ENCODE data around the gene PPP3CA. TPM values are rescaled to one million over a fixed set of nuclear protein-coding genes. Genes with fewer than 3 reads are reported as not detected.
"Not testable (repeated sequence)": the region's sequence is repeated elsewhere in the genome, so short reads cannot be mapped to it uniquely, and the experiment has no call there.

PPP3CA gene
- total RNA-seq, 4 donors from 2014 or later = 38.5 to 46.7 (median 40.6) TPM

GRCh38 chr4:101104312-101105052, 242.8 kb downstream of the PPP3CA start:
- H3K4me3 ChIP-seq (ENCODE audit: low read depth, poor library complexity, severe bottlenecking) = no peak overlapping the region
- 71% methylated on average over 6 of the region's 6 CpGs for WGBS, 2 donors
- intact Hi-C loops (cut with DNase I; ENCODE audit: low total_unique reads) = no loop called here
- TF ChIP-seq, protein P1, sequence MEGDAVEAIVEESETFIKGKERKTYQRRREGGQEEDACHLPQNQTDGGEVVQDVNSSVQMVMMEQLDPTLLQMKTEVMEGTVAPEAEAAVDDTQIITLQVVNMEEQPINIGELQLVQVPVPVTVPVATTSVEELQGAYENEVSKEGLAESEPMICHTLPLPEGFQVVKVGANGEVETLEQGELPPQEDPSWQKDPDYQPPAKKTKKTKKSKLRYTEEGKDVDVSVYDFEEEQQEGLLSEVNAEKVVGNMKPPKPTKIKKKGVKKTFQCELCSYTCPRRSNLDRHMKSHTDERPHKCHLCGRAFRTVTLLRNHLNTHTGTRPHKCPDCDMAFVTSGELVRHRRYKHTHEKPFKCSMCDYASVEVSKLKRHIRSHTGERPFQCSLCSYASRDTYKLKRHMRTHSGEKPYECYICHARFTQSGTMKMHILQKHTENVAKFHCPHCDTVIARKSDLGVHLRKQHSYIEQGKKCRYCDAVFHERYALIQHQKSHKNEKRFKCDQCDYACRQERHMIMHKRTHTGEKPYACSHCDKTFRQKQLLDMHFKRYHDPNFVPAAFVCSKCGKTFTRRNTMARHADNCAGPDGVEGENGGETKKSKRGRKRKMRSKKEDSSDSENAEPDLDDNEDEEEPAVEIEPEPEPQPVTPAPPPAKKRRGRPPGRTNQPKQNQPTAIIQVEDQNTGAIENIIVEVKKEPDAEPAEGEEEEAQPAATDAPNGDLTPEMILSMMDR (IDR thresholded peaks at IDR 0.05) = no peak
- TF ChIP-seq POLR2A (IDR thresholded peaks at IDR 0.05) = no peak
- no peak for DNase-seq (ENCODE audit: low spot score in 2 of 2)

DNA sequence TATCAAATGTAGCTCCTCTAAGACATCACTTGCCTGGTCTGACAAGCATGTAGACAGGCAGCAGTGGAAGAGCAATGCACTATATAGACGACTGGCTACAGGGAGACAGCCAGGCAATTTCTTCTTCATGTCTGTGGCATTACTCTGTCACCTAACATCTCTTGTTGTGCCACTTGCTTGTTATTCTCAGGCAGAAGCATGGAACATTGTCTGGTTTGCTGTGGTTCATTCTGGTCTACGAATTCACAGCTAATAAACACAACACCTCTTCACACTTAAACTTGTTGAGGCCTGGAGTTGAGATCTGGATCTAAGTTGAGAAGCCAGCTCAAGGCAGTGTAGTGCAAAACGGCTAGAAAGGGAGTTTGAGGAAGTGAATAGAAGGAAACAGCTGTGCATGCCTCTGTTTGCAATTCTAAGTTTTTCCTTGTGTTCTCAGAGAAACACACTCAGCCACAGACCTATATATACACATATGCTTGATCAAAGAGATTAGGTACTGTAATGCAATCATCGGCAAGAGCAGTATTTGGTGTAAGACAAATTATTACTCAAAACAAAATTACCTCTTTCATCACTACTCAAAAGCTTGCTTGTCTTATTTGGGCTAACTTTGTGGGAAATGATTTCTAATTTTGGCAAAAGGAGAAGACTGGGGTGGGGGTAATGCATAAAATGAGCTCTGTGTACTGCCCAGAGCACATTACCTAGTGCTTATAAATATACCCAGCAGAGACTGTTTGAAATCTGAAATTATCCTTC, 243.8 kb downstream of the PPP3CA start:
- no peak for DNase-seq (ENCODE audit: low spot score in 2 of 2)
- 17 to 22% methylated on average over 4 of the region's 4 CpGs for WGBS, 2 donors
- no peak overlapping the region for H3K4me3 ChIP-seq (ENCODE audit: low read depth, poor library complexity, severe bottlenecking)
- intact Hi-C loops (cut with DNase I; ENCODE audit: low total_unique reads) = no loop called here
- TF ChIP-seq, protein P1 (IDR thresholded peaks at IDR 0.05) = no peak
- no peak for TF ChIP-seq POLR2A (IDR thresholded peaks at IDR 0.05)

- H3K4me3 ChIP-seq (ENCODE audit: low read depth, poor library complexity, severe bottlenecking) = no peak overlapping the region
- WGBS, 2 donors = 13 to 23% methylated on average over 1 of the region's 1 CpG
- TF ChIP-seq POLR2A (IDR thresholded peaks at IDR 0.05) = no peak
- intact Hi-C loops (cut with DNase I; ENCODE audit: low total_unique reads) = no loop called here
- DNase-seq (ENCODE audit: low spot score in 2 of 2) = peak in 1 of 2 donors; percentile 84
Measured at GRCh38 chr4:101102114-101102742, 245.1 kb downstream of the PPP3CA start.

GRCh38 chr4:101101072-101101471, 246.3 kb downstream of the PPP3CA start:
- intact Hi-C loops (cut with DNase I; ENCODE audit: low total_unique reads) = no loop called here
- DNase-seq (ENCODE audit: low spot score in 2 of 2) = no peak
- H3K4me3 ChIP-seq (ENCODE audit: low read depth, poor library complexity, severe bottlenecking) = no peak overlapping the region
- 89 to 95% methylated on average over 4 of the region's 4 CpGs for whole genome bisulfite sequencing, 2 donors
- TF ChIP-seq POLR2A (IDR thresholded peaks at IDR 0.05) = no peak
- TF ChIP-seq, protein P1 (IDR thresholded peaks at IDR 0.05) = no peak

GRCh38 chr4:101098666-101099400, 248.5 kb downstream of the PPP3CA start:
- intact Hi-C loops (cut with DNase I; ENCODE audit: low total_unique reads) = no loop called here
- no peak for DNase-seq (ENCODE audit: low spot score in 2 of 2)
- no peak for TF ChIP-seq POLR2A (IDR thresholded peaks at IDR 0.05)
- TF ChIP-seq, protein P1 (IDR thresholded peaks at IDR 0.05) = no peak
- H3K4me3 ChIP-seq (ENCODE audit: low read depth, poor library complexity, severe bottlenecking) = no peak overlapping the region
- 68 to 83% methylated on average over 4 of the region's 4 CpGs for WGBS, 2 donors

- intact Hi-C loops (cut with DNase I; ENCODE audit: low total_unique reads); H3K4me3 ChIP-seq (ENCODE audit: low read depth, poor library complexity, severe bottlenecking); DNase-seq (ENCODE audit: low spot score in 2 of 2): not testable (repeated sequence)
Measured at GRCh38 chr4:101092609-101093008, 254.7 kb downstream of the PPP3CA start.

All from lower leg skin (tissue), 4 donors.